ENCODE data around the gene IL25. TPM values are rescaled to one million over a fixed set of nuclear protein-coding genes. Genes with fewer than 3 reads are reported as not detected.

Gene IL25
- total RNA-seq, 1 experiment from 2014 or later = not detected

- no peaks in the 10 kb centered on the region for H3K79me2 ChIP-seq (ENCODE audit: low read depth)
- BruUV-seq (replicated peaks) = no TSS peak
- DNase-seq = no peak
- no peak overlapping the region for H3K4me2 ChIP-seq
- TF ChIP-seq, protein P1, sequence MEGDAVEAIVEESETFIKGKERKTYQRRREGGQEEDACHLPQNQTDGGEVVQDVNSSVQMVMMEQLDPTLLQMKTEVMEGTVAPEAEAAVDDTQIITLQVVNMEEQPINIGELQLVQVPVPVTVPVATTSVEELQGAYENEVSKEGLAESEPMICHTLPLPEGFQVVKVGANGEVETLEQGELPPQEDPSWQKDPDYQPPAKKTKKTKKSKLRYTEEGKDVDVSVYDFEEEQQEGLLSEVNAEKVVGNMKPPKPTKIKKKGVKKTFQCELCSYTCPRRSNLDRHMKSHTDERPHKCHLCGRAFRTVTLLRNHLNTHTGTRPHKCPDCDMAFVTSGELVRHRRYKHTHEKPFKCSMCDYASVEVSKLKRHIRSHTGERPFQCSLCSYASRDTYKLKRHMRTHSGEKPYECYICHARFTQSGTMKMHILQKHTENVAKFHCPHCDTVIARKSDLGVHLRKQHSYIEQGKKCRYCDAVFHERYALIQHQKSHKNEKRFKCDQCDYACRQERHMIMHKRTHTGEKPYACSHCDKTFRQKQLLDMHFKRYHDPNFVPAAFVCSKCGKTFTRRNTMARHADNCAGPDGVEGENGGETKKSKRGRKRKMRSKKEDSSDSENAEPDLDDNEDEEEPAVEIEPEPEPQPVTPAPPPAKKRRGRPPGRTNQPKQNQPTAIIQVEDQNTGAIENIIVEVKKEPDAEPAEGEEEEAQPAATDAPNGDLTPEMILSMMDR (conservative IDR thresholded peaks at IDR 0.05) = no peak
- no peak for TF ChIP-seq EZH2 (IDR thresholded peaks at IDR 0.05; ENCODE audit: low read depth)
- no peak overlapping the region for H2AFZ ChIP-seq
- no peaks in the 10 kb centered on the region for H4K20me1 ChIP-seq (ENCODE audit: insufficient read depth)
- H3K4me1 ChIP-seq (replicated peaks; ENCODE audit: insufficient read depth) = no peaks in the 10 kb centered on the region
- H3K36me3 ChIP-seq (ENCODE audit: low read depth) = no peaks in the 10 kb centered on the region
- intact Hi-C loops (cut with micrococcal nuclease; ENCODE audit: unreplicated experiment) = no loop called here
- no peaks in the 10 kb centered on the region for H3K9me2 ChIP-seq (ENCODE audit: insufficient read depth)
- no peak overlapping the region for H3K27ac ChIP-seq
- no peaks in the 10 kb centered on the region for H3F3A ChIP-seq (ENCODE audit: insufficient read depth, low read depth)
- H3K27me3 ChIP-seq (ENCODE audit: insufficient read depth, low read depth) = peaks cover 87% of the 10 kb centered on the region
- H3K4me3 ChIP-seq = no peak overlapping the region
- ChIA-PET CTCF (no interaction called here), POLR2A (ENCODE audit: unreplicated experiment) (no interaction called here)
- H3K9me3 ChIP-seq (ENCODE audit: insufficient read depth, low read depth) = no peaks in the 10 kb centered on the region
Measured at GRCh38 chr14:23408307-23408630, 35.7 kb downstream of the IL25 start.

DNA sequence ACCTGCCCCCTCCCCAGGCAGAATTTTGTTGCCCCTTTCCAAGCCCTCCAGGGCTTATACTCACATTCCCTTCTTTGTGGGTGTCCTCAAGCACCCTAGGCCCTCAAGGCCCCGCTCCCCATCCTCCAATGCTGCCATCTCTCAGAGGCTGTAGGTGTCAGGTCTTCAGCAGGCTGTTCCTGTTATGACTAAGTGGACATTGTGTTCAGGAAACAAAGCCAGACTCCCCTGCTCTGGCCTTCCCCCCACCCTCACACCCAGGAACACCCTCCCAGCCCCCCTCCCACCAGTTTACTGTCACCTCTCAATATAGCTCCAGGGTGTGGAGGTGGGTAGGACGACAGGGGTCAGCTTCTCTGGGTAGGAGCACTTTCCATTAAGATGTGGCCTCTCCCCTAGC is 36.9 kb downstream of the IL25 start:
- H2AFZ ChIP-seq = no peak overlapping the region
- no peaks in the 10 kb centered on the region for H3K36me3 ChIP-seq (ENCODE audit: low read depth)
- BruUV-seq (replicated peaks) = no TSS peak
- H3F3A ChIP-seq (ENCODE audit: insufficient read depth, low read depth) = no peaks in the 10 kb centered on the region
- no peaks in the 10 kb centered on the region for H3K4me1 ChIP-seq (replicated peaks; ENCODE audit: insufficient read depth)
- no peaks in the 10 kb centered on the region for H3K9me3 ChIP-seq (ENCODE audit: insufficient read depth, low read depth)
- H4K20me1 ChIP-seq (ENCODE audit: insufficient read depth) = no peaks in the 10 kb centered on the region
- intact Hi-C loops (cut with micrococcal nuclease; ENCODE audit: unreplicated experiment) = no loop called here
- no peak overlapping the region for H3K4me3 ChIP-seq
- TF ChIP-seq, protein P1 (conservative IDR thresholded peaks at IDR 0.05) = no peak
- TF ChIP-seq EZH2 (IDR thresholded peaks at IDR 0.05; ENCODE audit: low read depth) = no peak
- H3K4me2 ChIP-seq = no peak overlapping the region
- peaks cover 83% of the 10 kb centered on the region for H3K27me3 ChIP-seq (ENCODE audit: insufficient read depth, low read depth)
- ChIA-PET CTCF (no interaction called here), POLR2A (ENCODE audit: unreplicated experiment) (no interaction called here)
- no peaks in the 10 kb centered on the region for H3K9me2 ChIP-seq (ENCODE audit: insufficient read depth)
- DNase-seq = no peak
- H3K27ac ChIP-seq = no peak overlapping the region
- H3K79me2 ChIP-seq (ENCODE audit: low read depth) = no peaks in the 10 kb centered on the region

GRCh38 chr14:23409966-23410635 is 37.5 kb downstream of the IL25 start:
- CTCF ChIA-PET = no interaction called here
- intact Hi-C loops (cut with micrococcal nuclease; ENCODE audit: unreplicated experiment) = no loop called here
- POLR2A ChIA-PET (ENCODE audit: unreplicated experiment) = no interaction called here
- DNase-seq = no peak
- Histone ChIP-seq H3K4me2 (no peak overlapping the region), H3K9me2 (ENCODE audit: insufficient read depth) (no peaks in the 10 kb centered on the region), H4K20me1 (ENCODE audit: insufficient read depth) (no peaks in the 10 kb centered on the region), H3F3A (ENCODE audit: insufficient read depth, low read depth) (no peaks in the 10 kb centered on the region), H3K27ac (no peak overlapping the region), H3K36me3 (ENCODE audit: low read depth) (no peaks in the 10 kb centered on the region), H3K4me3 (no peak overlapping the region), H3K27me3 (ENCODE audit: insufficient read depth, low read depth) (peaks cover 82% of the 10 kb centered on the region), H3K4me1 (replicated peaks; ENCODE audit: insufficient read depth) (no peaks in the 10 kb centered on the region), H3K79me2 (ENCODE audit: low read depth) (no peaks in the 10 kb centered on the region), H3K9me3 (ENCODE audit: insufficient read depth, low read depth) (no peaks in the 10 kb centered on the region), H2AFZ (no peak overlapping the region)
- TF ChIP-seq, protein P1 (conservative IDR thresholded peaks at IDR 0.05) = no peak
- no peak for TF ChIP-seq EZH2 (IDR thresholded peaks at IDR 0.05; ENCODE audit: low read depth)
- BruUV-seq (replicated peaks) = no TSS peak
